Activated effector memory CD4-positive, alpha-beta T cell treated with anti-CD3 and anti-CD28 coated beads, Interleukin-2, amount 50 U/mL, for 16 hours (primary cell): Measurements from ENCODE around the gene CYB5RL.
"Not testable (repeated sequence)": the region's sequence is repeated elsewhere in the genome, so short reads cannot be mapped to it uniquely, and the experiment has no call there.

Experiments
- DNase-seq: peaks from one replicate; pipeline ENCODE4 v3.0.0-alpha.2; 2020

The CYB5RL gene

DNA sequence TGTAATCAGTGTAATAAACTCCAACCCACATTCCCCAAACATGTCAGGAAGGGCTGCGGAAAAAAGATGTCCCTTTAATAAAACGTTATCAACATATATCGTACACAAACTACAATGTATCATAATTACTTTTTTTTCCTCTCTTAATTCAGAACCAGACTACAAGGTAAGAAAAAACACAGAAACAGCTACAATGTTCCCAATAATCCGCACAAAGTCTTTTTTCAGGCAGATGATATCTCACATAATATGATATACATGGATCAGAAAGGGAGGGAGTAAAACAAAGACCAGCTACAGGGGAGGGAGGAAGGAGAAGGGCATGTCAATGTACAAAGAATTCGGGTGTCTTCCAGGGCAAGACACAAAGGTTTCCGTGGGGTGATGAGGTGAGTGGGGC, 25.5 kb upstream of the CYB5RL start:
- DNase-seq, result no peak

GRCh38 chr1:54224233-54224632, 24.4 kb upstream of the CYB5RL start:
- no peak for DNase-seq

DNA sequence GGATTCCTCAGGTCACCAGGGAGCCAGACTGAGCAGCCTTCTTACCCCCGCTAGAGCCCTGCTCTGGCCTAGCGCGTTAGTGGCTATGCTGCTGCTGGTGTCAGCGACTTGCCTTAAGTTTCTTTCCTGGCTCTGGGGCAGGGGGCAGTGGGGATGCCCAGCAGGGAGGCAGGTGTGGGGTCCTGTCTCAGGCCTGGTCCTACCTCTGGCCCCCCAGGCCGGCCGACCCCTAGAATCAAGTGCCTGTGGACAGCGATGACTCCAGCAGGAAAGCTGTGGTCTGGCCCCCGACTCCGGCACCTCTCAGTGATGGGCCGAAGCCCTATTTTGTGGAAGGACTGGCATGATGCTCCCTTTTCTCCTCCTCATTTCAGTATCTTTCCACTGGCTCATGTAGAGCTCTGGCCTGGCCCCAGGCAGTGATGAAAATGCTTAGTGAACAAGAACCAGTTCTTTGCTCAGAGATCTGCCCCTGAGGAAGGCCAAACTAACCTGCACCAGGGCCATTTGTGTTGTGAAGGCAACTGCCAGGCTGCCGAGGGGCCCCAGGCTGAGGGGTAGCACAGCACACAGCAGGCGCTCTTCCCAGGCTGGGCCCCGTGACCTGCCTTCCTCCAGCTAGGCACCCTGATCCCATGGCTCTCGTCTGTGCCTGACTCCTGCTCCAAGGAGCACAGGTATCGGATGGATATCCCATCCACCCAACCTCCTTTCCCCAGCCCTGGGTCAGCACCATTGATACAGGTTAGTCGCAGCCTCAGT, 23.8 kb upstream of the CYB5RL start:
- no peak for DNase-seq

- DNase-seq, result no peak
These were observed 22.9 kb upstream of the CYB5RL start for GRCh38 chr1:54222711-54223110.

GRCh38 chr1:54221867-54222484, 22.1 kb upstream of the CYB5RL start:
- DNase-seq, result no peak

GRCh38 chr1:54221113-54221834, 21.4 kb upstream of the CYB5RL start:
- no peak for DNase-seq

- DNase-seq, result no peak
These were observed 20.4 kb upstream of the CYB5RL start for GRCh38 chr1:54220004-54220811.

GRCh38 chr1:54219688-54220003, 19.8 kb upstream of the CYB5RL start:
- DNase-seq, result no peak

DNA sequence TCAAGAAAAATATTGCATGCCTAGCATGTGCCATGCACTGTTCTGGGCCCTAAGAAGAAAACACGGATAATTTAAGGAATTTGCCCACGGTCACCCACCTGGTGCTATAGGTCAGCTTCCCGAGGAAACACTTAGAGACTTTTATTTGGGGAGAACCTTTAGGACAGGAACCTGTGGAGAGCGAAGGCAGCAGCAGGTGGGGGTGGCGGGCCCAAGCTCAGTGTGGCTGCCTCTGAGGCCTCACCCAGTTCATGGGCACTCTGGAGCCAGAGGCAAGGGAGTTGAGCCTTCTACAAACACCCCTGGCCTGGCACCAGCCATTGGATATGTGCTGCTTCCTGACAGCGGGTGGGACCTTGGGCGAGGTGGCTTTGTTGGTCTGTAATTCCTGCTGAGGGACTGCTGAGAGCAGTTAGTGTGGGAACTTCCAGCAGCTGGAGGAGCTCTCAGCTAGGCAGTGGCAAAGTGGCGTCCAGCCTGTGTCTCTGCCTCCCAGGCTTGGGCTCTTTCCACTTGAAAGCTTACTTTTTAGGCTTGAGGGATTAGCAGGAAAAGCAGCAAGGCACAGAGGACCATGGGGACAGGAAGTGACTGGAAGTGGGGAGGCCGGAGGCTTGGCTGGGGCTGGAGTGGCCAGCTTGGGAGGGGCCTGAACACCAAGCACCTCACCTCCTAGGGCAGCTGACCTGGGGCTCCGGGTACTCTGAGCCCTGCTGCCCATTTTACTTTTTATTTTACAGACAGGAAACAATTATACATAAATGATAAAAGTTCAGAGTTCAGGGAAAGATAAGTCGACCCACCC, 19.3 kb upstream of the CYB5RL start:
- no peak for DNase-seq

DNA sequence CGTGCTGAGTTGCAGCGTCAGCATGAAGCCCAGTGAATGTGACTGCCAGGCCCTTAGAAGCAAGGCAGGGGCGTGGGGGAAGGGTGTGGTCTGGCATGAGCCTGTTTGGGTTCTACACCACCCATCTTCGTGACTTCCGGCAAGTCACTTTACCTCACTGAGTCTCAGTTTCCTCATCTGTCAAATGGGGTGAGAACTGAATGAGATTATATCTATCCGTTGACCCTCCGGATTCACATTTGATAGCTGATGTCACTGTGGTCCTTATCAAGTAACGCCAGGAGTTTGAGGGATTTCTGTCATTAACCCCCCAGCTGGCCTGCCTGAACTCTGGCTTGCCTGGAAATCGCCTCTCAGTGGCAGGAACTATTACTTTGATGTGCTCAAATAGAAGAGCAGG, 15.7 kb upstream of the CYB5RL start:
- no peak for DNase-seq

GRCh38 chr1:54212872-54213271, 13.0 kb upstream of the CYB5RL start:
- no peak for DNase-seq

DNA sequence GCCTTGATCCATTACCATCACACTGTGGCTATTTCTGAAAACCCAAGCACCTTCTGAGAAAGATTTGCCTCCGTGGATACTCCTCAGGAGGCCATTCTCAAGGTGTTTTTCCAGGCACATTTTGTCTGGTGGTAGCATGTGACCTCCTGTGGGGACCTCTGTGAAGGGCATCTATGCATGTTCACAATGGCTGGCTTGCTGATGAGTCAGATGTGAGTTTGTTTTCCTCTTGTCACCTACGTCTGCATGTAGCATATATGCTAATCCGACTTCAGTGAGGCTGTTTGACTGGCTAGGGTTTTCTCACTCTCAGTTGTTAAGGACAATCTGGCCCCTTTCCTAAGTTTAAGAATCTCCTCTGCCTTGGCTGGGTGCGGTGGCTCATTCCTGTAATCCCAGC, 8.1 kb upstream of the CYB5RL start:
- not testable (repeated sequence) for DNase-seq

- no peak for DNase-seq
These were observed 7.5 kb upstream of the CYB5RL start for GRCh38 chr1:54207287-54207686.

DNA sequence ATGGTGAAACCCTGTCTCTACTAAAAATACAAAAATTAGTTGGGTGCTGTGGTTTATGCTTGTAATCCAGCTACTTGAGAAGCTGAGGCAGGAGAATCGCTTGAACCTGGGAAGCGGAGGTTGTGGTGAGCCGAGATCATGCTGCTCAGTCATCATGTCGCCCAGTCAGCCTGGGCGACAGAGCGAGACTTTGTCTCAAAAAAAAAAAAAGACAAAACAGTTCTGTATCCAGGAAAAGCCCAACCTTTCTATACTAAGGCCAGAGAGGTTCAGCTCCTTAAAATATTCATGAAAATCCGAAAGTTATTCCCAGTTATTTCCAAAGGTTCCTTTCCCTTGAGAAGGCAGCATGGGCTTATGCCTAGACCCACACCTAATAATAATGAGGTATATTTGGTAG, 4.4 kb upstream of the CYB5RL start:
- no peak for DNase-seq

DNA sequence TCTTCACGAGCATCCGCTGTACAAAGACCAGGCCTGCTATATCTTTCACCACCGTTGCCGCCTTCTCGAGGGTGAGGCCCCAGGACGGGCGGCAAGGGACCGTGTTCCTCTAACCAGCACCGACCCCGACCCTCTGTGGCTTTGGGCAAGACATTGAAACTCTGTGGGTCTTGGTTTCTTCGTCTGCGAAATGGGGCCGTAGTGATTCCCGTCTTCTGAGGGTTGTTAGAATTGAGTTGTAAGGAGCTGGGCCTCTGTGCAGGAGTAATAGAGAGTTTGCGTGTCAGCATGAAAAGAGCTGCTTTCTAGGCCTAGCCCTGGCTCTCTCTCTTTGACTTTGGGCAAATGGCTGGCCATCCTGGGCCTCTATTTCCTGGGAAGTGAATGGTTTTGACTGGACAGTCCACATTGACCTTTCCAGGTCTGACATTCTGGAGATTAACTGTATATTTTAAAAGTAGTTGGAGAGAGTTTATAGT, 728 bp upstream of the CYB5RL start:
- DNase-seq, result no peak

DNA sequence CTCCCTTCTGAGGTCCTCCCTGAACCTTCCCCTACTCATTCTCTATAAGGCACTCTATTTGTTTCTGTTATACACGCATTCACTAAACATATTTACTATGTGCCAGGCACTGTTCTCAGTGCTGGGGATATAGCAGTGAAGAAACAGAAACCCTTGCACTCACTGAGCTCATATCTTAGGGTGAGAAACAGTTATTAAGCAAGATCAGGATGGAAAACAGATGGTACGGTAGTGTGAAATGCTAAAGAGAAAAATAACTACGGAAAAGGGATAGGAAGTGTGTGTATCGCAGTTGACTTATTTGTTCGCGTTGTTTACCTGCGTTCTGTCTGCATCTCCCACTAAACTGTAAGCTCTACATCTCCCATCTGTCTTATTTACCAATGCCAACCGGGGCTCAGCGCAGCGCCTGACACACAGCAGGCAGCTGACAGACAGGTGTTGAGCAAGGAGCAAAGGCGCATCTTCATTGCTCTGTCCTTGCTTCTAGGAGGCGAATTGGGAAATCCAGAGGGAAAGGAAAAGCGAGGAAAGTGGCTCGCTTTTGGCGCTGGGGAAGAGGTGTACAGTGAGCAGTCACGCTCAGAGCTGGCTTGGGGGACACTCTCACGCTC, 572 bp downstream of the CYB5RL start:
- DNase-seq, result no peak

DNA sequence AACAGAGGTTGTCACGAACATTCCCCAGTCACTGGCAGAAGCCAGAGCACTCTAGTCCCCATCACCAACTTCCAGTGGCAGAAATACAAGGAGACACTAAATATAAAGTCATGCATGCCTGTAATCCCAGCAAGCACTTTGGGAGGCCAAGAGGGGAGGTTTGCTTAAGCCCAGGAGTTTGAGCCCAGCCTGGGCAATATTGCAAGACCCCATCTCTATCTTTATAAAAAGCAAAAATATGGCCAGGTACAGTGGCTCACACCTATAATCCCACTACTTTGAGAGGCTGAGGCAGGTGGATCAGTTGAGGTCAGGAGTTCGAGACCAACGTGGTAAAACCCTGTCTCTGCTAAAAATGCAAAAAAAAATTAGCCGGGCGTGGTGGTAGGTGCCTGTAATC, 6.4 kb downstream of the CYB5RL start:
- DNase-seq, result no peak

- no peak for DNase-seq
These were observed 8.3 kb downstream of the CYB5RL start for GRCh38 chr1:54191525-54191924.

DNA sequence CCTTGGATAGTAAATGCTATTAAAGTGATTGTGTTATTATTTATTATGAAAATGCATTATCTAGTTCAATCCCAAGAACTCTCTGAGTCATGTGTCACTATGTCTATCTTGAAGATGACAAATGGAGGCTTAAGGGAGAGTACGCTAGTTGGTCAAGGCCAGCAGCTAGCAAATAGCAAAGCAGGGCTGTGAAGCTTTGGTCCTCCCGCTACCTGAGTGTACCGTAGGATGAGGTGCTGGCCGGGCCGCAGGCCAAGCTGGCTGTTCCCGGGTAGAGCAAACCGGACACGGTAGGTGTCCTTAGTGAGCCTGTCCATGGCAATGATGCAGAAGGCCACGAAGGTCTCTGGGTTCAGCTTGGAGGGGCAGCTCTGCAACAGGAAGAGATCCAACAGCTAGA, 9.3 kb downstream of the CYB5RL start:
- DNase-seq, result no peak

- no peak for DNase-seq
These were observed 11.5 kb downstream of the CYB5RL start for GRCh38 chr1:54188291-54188690.

- DNase-seq, result no peak
These were observed 13.8 kb downstream of the CYB5RL start for GRCh38 chr1:54186056-54186455.
